Kidney capillary endothelial cell (primary cell): ENCODE data around the gene MMP27.
A peak's percentile ranks its signal among the peaks of the same experiment; 100 is the strongest.
"Not testable (repeated sequence)": the region's sequence is repeated elsewhere in the genome, so short reads cannot be mapped to it uniquely, and the experiment has no call there.

Experiments
- DNase-seq: peaks from one replicate; pipeline ENCODE4 v3.0.0-alpha.2; 2018; ENCODE audit warnings: low spot score

The MMP27 gene

GRCh38 chr11:102705626-102706025 is at the start of gene MMP27:
Gene MMP27 (minus strand): TSS chr11:102705769. CDS start chr11:102705714, 55 bp downstream.
- DNase-seq = no peak

GRCh38 chr11:102753267-102753666 is 47.7 kb upstream of the MMP27 start:
- DNase-seq = no peak

- DNase-seq = no peak
Observed at GRCh38 chr11:102751673-102752072, 46.1 kb upstream of the MMP27 start.

- DNase-seq = no peak
Observed at GRCh38 chr11:102749101-102749722, 43.6 kb upstream of the MMP27 start.

GRCh38 chr11:102746746-102747578 is 41.4 kb upstream of the MMP27 start:
- DNase-seq = not testable (repeated sequence)

- DNase-seq = no peak
Observed at GRCh38 chr11:102734650-102735049, 29.1 kb upstream of the MMP27 start.

GRCh38 chr11:102733232-102733875 is 27.8 kb upstream of the MMP27 start:
- peak; percentile 82 for DNase-seq

- not testable (repeated sequence) for DNase-seq
Observed at GRCh38 chr11:102730944-102731343, 25.4 kb upstream of the MMP27 start.

- DNase-seq = peak; percentile 77
Observed at GRCh38 chr11:102729849-102730815, 24.6 kb upstream of the MMP27 start.

- peak; percentile 84 for DNase-seq
Observed at GRCh38 chr11:102727890-102728289, 22.3 kb upstream of the MMP27 start.

GRCh38 chr11:102724904-102725500 is 19.4 kb upstream of the MMP27 start, which contains the start of gene MMP8:
Gene MMP8 (minus strand): TSS chr11:102724954. CDS start chr11:102724855, 99 bp downstream.
- DNase-seq = no peak

- DNase-seq = no peak
Observed at GRCh38 chr11:102722821-102723220, 17.3 kb upstream of the MMP27 start.

GRCh38 chr11:102719620-102720277 is 14.2 kb upstream of the MMP27 start:
- DNase-seq = no peak

GRCh38 chr11:102717280-102717679 is 11.7 kb upstream of the MMP27 start:
- DNase-seq = no peak

GRCh38 chr11:102716527-102716926 is 11.0 kb upstream of the MMP27 start:
- no peak for DNase-seq

- DNase-seq = no peak
Observed at GRCh38 chr11:102712137-102712536, 6.6 kb upstream of the MMP27 start.

GRCh38 chr11:102709201-102709945 is 3.8 kb upstream of the MMP27 start:
- no peak for DNase-seq

- DNase-seq = no peak
Observed at GRCh38 chr11:102708654-102709053, 3.1 kb upstream of the MMP27 start.

GRCh38 chr11:102704841-102705240 is 728 bp downstream of the MMP27 start:
- no peak for DNase-seq
